ENCODE results near the gene SLC39A7.

The SLC39A7 gene

DNA sequence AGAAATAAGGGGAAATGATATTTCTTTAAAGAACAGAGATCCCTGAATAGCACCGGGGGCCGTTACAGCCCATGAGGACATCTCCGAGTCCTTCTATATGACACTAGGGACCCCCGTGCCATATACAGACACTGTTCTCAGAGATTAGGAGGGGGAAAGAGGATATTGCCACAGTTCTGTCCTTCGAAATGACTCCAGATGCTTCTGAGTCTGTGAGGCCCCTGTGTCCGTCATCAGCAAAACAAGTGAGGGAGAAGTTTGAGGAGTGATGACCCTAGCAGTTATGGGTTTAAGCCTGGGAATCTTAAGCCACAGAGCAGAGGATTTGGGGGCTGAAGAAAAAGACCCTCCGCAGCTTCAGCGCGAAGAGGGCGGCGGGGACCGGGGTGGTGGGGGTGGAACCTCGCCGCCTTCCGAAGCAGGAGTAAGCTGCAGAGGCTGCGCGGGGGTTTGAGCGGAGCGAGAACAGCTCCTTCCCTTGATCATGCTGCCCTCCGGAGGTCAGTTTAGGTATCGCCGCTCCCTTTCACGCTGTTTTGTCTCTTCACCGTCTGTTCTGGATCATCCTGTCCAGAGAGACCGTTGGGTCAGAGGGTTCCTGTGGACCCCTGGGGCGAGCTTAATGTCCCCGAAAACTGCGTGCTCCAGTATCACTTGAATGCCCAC is 47.4 kb downstream of the SLC39A7 start:
- DNase-seq: peak; percentile 53

DNA sequence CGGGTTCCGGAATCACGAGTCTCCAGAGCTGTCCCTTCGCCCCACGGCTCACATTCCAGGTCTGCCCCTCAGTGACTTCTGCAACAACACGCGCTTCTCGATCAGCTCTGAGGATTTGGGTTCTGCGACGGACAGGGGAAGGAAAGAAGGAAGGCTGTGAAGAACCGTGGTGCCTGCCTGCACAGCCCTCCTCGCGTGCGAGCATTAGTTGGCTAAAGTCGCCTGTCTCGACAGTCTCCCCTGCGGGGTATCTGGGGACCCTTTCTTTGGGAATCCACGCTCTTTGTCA is 47.9 kb downstream of the SLC39A7 start:
- DNase-seq: no peak

DNA sequence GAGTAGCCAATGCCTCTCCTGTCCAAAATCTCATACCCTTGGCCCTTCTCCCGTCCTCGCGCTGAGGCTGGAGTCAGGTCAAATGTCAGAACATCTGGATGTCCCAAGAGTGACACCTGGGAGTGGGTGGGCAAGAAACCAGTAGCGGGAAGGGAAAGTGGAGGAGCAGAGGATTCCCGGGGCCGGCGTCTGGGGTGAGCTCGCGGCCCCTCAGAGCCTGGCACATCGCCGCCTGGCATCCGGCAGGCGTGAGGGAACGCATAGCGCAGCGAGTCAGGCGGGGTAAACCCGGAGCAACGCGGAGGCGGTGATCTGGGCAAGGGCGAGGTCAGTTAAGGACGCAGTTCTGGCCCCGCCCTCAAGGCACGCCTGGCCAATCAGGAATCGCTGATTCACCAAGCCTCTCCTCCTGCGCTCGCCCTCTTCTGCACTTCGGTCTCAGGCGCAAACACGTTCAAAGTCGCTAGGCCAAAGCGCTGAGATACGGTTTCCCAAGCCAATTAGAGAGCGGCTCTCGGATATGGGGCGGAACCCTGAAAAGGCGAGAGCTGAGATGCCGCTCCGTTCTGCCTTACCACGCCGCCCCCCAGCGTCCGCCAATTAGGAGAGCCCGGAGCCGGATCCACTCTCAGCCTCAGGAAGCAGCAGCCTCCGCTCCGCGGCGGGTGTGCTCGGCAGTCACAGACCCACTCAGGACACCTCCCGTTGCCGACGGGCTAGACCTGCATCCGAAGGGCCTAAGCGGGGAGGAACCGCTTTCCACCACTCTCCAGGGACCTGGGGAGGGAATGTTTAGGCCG is 48.5 kb downstream of the SLC39A7 start:
- DNase-seq: peak; percentile 98

DNA sequence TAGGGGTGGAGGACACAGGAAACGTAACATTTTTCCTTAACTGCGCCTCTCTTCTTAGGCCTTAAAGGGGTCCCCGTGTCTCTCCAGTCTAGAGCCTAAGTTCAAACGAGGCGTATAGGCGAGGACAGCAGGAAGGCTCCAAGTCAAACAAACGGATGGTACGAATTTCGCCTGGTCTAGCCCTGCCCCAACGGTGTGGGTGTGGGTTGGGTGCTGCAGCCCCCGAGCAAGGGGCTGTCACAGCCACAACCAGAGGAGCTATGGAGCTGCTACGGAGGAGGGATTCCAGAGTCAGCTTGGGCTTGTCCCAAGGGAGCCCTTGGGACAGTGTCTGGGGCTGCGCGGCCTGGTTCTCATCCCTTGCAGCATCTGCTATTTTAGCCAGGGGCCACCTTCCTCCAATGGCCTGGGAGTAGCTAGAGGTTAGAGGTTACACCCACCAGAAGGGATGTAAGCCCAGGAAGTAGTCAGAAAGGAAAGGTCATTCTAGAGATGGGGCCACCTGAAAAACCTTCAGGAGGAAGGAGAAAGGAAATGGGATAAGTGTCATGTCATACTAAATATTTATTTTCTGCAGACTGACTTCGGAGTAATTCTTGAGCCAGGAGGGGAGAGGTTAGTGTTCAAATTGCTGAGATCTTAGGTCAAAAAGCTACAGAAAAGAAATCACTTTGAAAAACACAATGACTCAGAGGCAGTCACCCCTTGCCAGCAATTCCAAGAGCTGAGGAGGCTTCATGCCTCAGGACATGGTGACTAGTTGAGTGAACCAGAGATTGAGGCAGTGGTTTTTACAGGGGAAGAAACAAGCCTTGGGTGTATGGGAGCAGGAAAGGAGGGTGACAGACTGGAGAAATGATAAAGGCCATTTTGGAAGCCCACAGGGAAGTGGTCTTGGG is 49.3 kb downstream of the SLC39A7 start:
- DNase-seq: no peak

DNA sequence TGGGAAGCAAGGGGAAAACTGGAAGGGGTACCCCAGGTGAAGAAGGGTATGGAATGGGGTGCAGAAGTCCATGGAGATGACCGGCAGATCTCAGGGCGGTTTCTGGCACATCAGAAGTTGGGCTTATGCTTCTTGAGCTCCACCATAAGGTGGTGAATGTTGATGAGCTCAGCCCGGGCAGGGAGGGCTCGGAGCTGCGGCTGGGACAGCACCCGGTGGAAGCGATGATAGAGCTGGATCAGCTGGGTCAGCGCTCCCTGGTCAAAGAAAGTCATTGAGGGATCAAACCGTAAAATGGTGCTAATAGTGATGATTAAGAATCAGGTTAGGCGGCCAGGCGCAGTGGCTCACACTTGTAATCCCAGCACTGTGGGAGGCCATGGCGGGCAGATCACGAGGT is 50.1 kb downstream of the SLC39A7 start:
- DNase-seq: no peak

DNA sequence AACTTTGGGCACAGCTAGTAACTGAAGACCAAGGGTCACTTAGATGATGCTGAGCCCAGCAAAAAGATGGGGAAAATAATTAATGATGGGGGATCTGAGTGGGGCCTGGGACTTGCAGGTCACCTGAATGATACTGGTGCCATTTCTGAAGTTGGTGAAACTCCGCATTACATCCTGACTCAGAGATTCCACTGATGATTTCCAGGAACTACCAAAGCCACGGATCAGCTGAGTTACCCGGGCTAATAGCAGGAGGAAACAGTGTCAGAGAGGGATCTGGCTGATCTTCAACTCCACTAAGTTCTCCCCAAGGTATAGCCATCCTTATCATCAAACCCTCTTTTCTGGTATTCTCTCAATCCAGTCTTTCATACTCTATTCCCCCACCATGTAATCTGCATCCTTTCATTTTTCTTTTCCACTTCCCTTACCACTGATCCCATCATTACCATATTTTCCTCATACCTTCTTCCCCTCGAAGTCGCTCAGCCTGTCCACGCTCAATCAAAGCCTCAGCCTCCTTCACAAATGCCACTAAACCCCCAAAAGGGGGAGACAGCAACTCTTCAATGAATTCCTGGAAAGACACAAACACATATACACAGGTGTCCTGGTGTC is 50.8 kb downstream of the SLC39A7 start:
- DNase-seq: no peak

DNA sequence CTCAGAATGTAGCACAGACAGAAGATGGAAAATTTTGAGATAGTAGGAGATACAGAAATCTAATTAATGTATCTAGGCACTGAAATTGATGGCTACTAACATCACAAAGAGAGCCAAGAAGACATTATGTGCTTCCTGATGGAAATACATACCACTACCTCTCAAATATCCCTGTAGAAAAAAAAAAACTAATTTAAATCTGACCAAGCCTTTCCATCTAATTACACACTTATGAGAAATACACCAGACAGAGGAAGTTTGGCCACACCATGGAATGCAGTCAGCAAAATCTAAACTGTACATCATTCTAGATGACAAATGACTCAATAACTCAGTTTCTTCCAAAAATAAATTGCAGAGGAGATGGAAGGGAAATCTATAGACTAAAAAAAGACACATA is 52.1 kb downstream of the SLC39A7 start:
- no peak for DNase-seq

Data from DMS79 (cell line).